ENCODE measurements around the gene CEP70.
"Not testable (repeated sequence)": the region's sequence is repeated elsewhere in the genome, so short reads cannot be mapped to it uniquely, and the experiment has no call there.

CEP70 gene

DNA sequence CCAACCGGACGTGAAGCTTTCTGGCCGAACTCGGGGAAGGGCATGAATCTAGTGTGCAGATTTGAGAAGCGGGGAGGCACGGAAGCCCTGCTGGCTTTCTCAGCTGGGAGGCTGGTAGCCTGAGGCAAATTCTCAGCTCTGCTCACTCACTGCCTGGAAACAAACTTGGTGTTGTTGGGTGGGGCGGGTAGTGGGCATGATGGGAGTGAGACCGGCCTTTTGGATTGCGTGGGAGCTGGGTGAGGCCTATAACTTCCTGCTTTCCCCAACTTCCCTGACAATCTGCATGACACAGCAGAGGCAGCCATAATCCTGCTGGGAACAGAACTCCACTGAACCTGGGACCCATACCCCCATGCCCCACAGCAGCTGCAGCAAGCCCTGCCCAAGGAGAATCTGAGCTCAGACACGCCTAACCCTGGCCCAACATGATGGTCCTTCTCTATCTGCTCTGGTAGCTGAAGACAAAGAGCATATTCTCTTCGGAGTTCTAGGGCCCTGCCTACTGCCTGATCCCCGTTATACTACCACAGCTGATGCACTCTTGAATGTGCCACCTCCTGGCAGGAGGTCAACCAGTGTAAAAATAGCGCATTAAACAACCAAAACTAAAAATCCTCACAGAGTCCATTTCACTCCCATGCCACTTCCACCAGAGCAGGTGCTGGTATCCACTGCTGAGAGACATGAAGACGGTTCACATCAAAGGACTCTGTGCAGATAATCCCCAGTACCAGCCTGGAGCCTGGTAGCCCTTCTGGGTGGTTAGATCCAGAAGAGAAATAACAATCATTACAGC lies 44.7 kb downstream of the CEP70 start:
- no peak for TF ChIP-seq SUZ12 (IDR thresholded peaks at IDR 0.05)
- ChIA-PET POLR2A (no interaction called here), CTCF (interaction anchor here (0.6 kb wide), 1 partner anchor 287 kb away, joined by 3 read pairs; no protein-coding TSS in a partner anchor)
- DNase-seq (ENCODE audit: extremely low spot score) = no peak

DNA sequence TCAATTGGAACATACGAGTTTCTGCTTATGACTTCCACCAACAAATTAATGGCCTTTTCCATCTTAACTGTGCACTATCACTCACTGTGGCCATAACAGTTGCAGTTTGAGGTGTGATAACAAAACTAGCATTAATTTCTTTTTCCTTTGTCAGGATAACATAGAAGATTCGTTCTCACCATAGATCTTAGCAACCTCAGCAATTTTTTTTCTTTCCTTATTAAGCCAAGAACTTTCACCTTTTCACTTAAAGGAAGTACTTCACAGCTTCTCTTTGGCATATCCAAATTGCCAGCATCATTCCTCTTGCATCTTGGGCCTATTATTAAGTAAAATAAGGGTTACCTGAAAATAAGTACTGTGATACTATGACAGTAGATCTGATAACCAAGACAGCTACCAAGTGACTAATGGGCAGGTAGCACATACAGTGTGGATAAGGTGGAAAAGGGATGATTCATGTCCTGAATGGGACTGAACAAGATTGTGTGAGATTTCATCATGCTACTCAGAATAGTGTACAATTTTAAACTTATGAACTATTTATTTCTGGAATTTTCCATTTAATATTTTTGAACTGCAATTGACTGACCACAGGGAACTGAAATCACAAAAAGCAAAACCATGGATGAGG lies 46.6 kb downstream of the CEP70 start:
- no peak for DNase-seq (ENCODE audit: extremely low spot score)
- CTCF ChIA-PET = no interaction called here
- no peak for TF ChIP-seq FOXK2 (IDR thresholded peaks at IDR 0.05)
- no peak for TF ChIP-seq HDGF (IDR thresholded peaks at IDR 0.05; ENCODE audit: borderline replicate concordance)
- no peak for TF ChIP-seq LEF1 (IDR thresholded peaks at IDR 0.05; ENCODE audit: borderline replicate concordance)
- no peak for TF ChIP-seq FOXA1 (IDR thresholded peaks at IDR 0.05)
- no peak for TF ChIP-seq TARDBP (IDR thresholded peaks at IDR 0.05)
- TF ChIP-seq, protein P1, sequence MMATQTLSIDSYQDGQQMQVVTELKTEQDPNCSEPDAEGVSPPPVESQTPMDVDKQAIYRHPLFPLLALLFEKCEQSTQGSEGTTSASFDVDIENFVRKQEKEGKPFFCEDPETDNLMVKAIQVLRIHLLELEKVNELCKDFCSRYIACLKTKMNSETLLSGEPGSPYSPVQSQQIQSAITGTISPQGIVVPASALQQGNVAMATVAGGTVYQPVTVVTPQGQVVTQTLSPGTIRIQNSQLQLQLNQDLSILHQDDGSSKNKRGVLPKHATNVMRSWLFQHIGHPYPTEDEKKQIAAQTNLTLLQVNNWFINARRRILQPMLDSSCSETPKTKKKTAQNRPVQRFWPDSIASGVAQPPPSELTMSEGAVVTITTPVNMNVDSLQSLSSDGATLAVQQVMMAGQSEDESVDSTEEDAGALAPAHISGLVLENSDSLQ (IDR thresholded peaks at IDR 0.05) = no peak
- TF ChIP-seq CTBP1 (IDR thresholded peaks at IDR 0.05; ENCODE audit: borderline replicate concordance) = no peak
- no peak for TF ChIP-seq L3MBTL2 (conservative IDR thresholded peaks at IDR 0.05)
- no peak for TF ChIP-seq FOXM1 (IDR thresholded peaks at IDR 0.05; ENCODE audit: borderline replicate concordance)
- TF ChIP-seq ARNT (IDR thresholded peaks at IDR 0.05) = no peak
- no peak for TF ChIP-seq SP1 (IDR thresholded peaks at IDR 0.05)
- TF ChIP-seq BHLHE40 (IDR thresholded peaks at IDR 0.05; ENCODE audit: borderline replicate concordance) = no peak
- TF ChIP-seq ELF4 (IDR thresholded peaks at IDR 0.05) = no peak
- TF ChIP-seq SUZ12 (IDR thresholded peaks at IDR 0.05) = no peak
- no peak for TF ChIP-seq ZNF384 (IDR thresholded peaks at IDR 0.05)
- no peak for TF ChIP-seq NFRKB (IDR thresholded peaks at IDR 0.05)
- POLR2A ChIA-PET = no interaction called here

DNA sequence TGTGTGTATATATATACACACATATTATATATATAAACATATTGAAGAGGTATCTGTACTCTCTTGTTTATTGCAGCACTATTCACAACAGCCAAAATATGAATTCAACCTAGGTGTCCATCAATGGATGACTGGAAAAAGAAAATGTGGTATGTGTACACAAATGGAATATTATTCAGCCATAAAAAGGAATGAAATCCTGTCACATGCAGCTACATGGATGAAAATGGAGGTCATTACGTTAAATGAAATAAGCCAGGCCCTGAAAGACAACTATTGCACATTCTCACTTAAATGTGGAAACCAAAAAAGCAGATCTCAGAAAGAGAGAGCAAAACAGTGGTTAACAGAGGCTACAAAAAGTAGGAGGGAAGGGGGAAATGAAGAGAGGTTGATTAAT lies 49.5 kb downstream of the CEP70 start:
- DNase-seq (ENCODE audit: extremely low spot score) = no peak
- ChIA-PET CTCF (no interaction called here), POLR2A (no interaction called here)
- no peak for TF ChIP-seq FOXM1 (IDR thresholded peaks at IDR 0.05; ENCODE audit: borderline replicate concordance)
- no peak for TF ChIP-seq SP1 (IDR thresholded peaks at IDR 0.05)
- TF ChIP-seq L3MBTL2 (conservative IDR thresholded peaks at IDR 0.05) = no peak
- TF ChIP-seq ELF4 (IDR thresholded peaks at IDR 0.05) = no peak
- no peak for TF ChIP-seq SUZ12 (IDR thresholded peaks at IDR 0.05)
- no peak for TF ChIP-seq FOXK2 (IDR thresholded peaks at IDR 0.05)
- TF ChIP-seq ZNF384 (IDR thresholded peaks at IDR 0.05) = no peak
- TF ChIP-seq LEF1 (IDR thresholded peaks at IDR 0.05; ENCODE audit: borderline replicate concordance) = no peak
- no peak for TF ChIP-seq FOXA1 (IDR thresholded peaks at IDR 0.05)
- TF ChIP-seq, protein P1 (IDR thresholded peaks at IDR 0.05) = no peak
- TF ChIP-seq BHLHE40 (IDR thresholded peaks at IDR 0.05; ENCODE audit: borderline replicate concordance) = no peak
- TF ChIP-seq TARDBP (IDR thresholded peaks at IDR 0.05) = no peak
- no peak for TF ChIP-seq HDGF (IDR thresholded peaks at IDR 0.05; ENCODE audit: borderline replicate concordance)
- no peak for TF ChIP-seq NFRKB (IDR thresholded peaks at IDR 0.05)
- TF ChIP-seq ARNT (IDR thresholded peaks at IDR 0.05) = no peak
- no peak for TF ChIP-seq CTBP1 (IDR thresholded peaks at IDR 0.05; ENCODE audit: borderline replicate concordance)

DNA sequence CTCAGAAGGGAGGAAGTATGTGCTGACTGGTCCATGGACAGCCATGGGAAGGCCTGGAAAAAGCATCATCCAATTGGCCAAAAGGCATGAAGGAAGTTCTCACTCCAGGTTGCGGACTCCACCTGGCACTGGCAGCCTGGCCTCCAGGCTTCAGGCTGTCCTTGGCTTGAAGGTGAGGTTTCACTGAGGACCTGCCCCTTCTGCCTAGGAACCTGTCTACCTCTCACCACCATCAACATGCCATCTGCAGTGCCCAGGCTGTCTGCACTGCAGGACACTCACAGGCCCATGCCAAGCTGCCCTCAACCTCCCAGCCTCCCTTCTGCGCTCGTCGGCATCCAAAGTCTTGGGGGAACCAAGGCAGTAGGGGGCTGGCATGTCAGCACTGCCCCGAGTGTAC lies 51.1 kb downstream of the CEP70 start:
- DNase-seq (ENCODE audit: extremely low spot score) = no peak
- TF ChIP-seq ZNF384 (IDR thresholded peaks at IDR 0.05) (no peak), SUZ12 (IDR thresholded peaks at IDR 0.05) (no peak), TARDBP (IDR thresholded peaks at IDR 0.05) (no peak), HDGF (IDR thresholded peaks at IDR 0.05; ENCODE audit: borderline replicate concordance) (no peak), L3MBTL2 (conservative IDR thresholded peaks at IDR 0.05) (no peak), SP1 (IDR thresholded peaks at IDR 0.05) (no peak), FOXM1 (IDR thresholded peaks at IDR 0.05; ENCODE audit: borderline replicate concordance) (no peak), BHLHE40 (IDR thresholded peaks at IDR 0.05; ENCODE audit: borderline replicate concordance) (no peak), FOXA1 (IDR thresholded peaks at IDR 0.05) (no peak), FOXK2 (IDR thresholded peaks at IDR 0.05) (no peak), ELF4 (IDR thresholded peaks at IDR 0.05) (no peak), CTBP1 (IDR thresholded peaks at IDR 0.05; ENCODE audit: borderline replicate concordance) (no peak)
- CTCF ChIA-PET = no interaction called here
- POLR2A ChIA-PET = no interaction called here

DNA sequence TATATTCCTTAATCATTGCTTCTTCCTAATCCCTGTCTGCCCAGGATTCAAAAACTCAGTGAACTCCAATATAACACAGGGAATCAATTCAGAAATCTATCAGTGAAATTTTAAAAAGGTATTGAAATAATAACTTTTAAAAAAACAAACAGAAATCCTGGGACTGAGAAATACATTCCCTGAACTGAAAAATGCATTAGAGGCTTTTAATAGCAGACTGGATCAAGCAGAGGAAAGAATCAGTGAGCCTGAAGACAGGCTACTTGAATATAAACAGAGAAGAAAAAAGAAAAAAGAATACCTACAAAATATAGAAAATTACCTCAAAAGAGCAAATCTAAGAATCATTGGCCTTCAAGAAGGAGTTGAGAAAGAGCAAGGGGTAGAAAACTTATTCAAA lies 54.7 kb downstream of the CEP70 start:
- TF ChIP-seq ELF4 (IDR thresholded peaks at IDR 0.05) = no peak
- no peak for TF ChIP-seq NFRKB (IDR thresholded peaks at IDR 0.05)
- no peak for TF ChIP-seq FOXM1 (IDR thresholded peaks at IDR 0.05; ENCODE audit: borderline replicate concordance)
- TF ChIP-seq BHLHE40 (IDR thresholded peaks at IDR 0.05; ENCODE audit: borderline replicate concordance) = no peak
- no peak for TF ChIP-seq SUZ12 (IDR thresholded peaks at IDR 0.05)
- no peak for TF ChIP-seq TARDBP (IDR thresholded peaks at IDR 0.05)
- TF ChIP-seq LEF1 (IDR thresholded peaks at IDR 0.05; ENCODE audit: borderline replicate concordance) = no peak
- TF ChIP-seq FOXK2 (IDR thresholded peaks at IDR 0.05) = no peak
- no peak for TF ChIP-seq SP1 (IDR thresholded peaks at IDR 0.05)
- no peak for TF ChIP-seq FOXA1 (IDR thresholded peaks at IDR 0.05)
- TF ChIP-seq ARNT (IDR thresholded peaks at IDR 0.05) = no peak
- TF ChIP-seq HDGF (IDR thresholded peaks at IDR 0.05; ENCODE audit: borderline replicate concordance) = no peak
- TF ChIP-seq, protein P1 (IDR thresholded peaks at IDR 0.05) = no peak
- no peak for DNase-seq (ENCODE audit: extremely low spot score)
- POLR2A ChIA-PET = no interaction called here
- CTCF ChIA-PET = no interaction called here

DNA sequence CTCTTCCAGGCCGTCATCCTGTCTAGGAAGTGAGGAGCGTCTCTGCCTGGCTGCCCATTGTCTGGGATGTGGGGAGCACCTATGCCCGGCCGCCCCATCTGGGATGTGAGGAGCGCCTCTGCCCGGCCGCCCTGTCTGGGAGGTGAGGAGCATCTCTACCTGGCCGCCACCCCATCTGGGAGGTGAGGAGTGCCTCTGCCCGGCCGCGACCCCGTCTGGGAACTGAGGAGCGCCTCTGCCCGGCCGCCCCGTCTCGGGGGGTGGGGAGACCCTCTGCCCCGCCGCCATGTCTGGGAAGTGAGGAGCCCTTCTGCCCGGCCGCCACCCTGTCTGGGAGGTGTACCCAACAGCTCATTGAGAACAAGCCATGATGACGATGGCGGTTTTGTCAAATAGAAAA lies 72.6 kb downstream of the CEP70 start:
- CTCF ChIA-PET; POLR2A ChIA-PET; DNase-seq (ENCODE audit: extremely low spot score): not testable (repeated sequence)
